ENCODE measurements around the gene ZNHIT3. TPM values are rescaled to one million over a fixed set of nuclear protein-coding genes. Genes with fewer than 3 reads are reported as not detected.
"Not testable (repeated sequence)": the region's sequence is repeated elsewhere in the genome, so short reads cannot be mapped to it uniquely, and the experiment has no call there.

The ZNHIT3 gene
- total RNA-seq, 6 experiments from 2014 or later, result 26.7 to 32.2 (median 29.6) TPM

- no peak for TF ChIP-seq CTCF (IDR thresholded peaks at IDR 0.05)
- H3K27ac Mint-ChIP-seq, result no peak overlapping the region
- H3K36me3 Mint-ChIP-seq (ENCODE audit: low read depth), result peaks cover 5% of the 10 kb centered on the region; the same call in 1 of the 2 replicates
- H3K4me3 Mint-ChIP-seq, result no peak overlapping the region
- DNase-seq, result no peak
- peaks cover 9% of the 10 kb centered on the region for H3K27me3 Mint-ChIP-seq (ENCODE audit: insufficient read depth)
- H3K4me1 Mint-ChIP-seq (ENCODE audit: low read depth), result peaks cover 17% of the 10 kb centered on the region
- no peaks in the 10 kb centered on the region for H3K9me3 Mint-ChIP-seq
These were observed 4.7 kb upstream of the ZNHIT3 start for GRCh38 chr17:36481829-36482228.

- DNase-seq, result peak; percentile 38
- Mint-ChIP-seq H3K4me3 (peak overlapping the region; percentile 63; the same call in 1 of the 2 replicates), H3K27me3 (ENCODE audit: insufficient read depth) (peaks cover 6% of the 10 kb centered on the region), H3K27ac (no peak overlapping the region), H3K4me1 (ENCODE audit: low read depth) (peaks cover 22% of the 10 kb centered on the region), H3K9me3 (no peaks in the 10 kb centered on the region), H3K36me3 (ENCODE audit: low read depth) (peaks cover 5% of the 10 kb centered on the region; the same call in 1 of the 2 replicates)
- peak; percentile 88 for TF ChIP-seq CTCF (IDR thresholded peaks at IDR 0.05)
These were observed 3.6 kb upstream of the ZNHIT3 start for GRCh38 chr17:36482611-36483504.

- peaks cover 22% of the 10 kb centered on the region for H3K4me1 Mint-ChIP-seq (ENCODE audit: low read depth)
- not testable (repeated sequence) for DNase-seq; H3K9me3 Mint-ChIP-seq; H3K27ac Mint-ChIP-seq; H3K27me3 Mint-ChIP-seq (ENCODE audit: insufficient read depth); H3K4me3 Mint-ChIP-seq
- H3K36me3 Mint-ChIP-seq (ENCODE audit: low read depth), result peaks cover 10% of the 10 kb centered on the region
These were observed 2.5 kb upstream of the ZNHIT3 start for GRCh38 chr17:36484021-36484420.

- no peaks in the 10 kb centered on the region for H3K9me3 Mint-ChIP-seq
- TF ChIP-seq CTCF (IDR thresholded peaks at IDR 0.05), result no peak
- peaks cover 18% of the 10 kb centered on the region for H3K36me3 Mint-ChIP-seq (ENCODE audit: low read depth)
- H3K27me3 Mint-ChIP-seq (ENCODE audit: insufficient read depth), result no peaks in the 10 kb centered on the region; the same call in none of the 2 replicates
- peaks cover 22% of the 10 kb centered on the region for H3K4me1 Mint-ChIP-seq (ENCODE audit: low read depth)
- no peak for DNase-seq
- H3K4me3 Mint-ChIP-seq, result peak overlapping the region; percentile 95
- no peak overlapping the region for H3K27ac Mint-ChIP-seq
These were observed 1.5 kb upstream of the ZNHIT3 start for GRCh38 chr17:36485027-36485426.

GRCh38 chr17:36485805-36486203 lies 677 bp upstream of the ZNHIT3 start:
- Mint-ChIP-seq H3K4me1 (ENCODE audit: low read depth) (peaks cover 22% of the 10 kb centered on the region), H3K36me3 (ENCODE audit: low read depth) (peaks cover 22% of the 10 kb centered on the region), H3K9me3 (no peaks in the 10 kb centered on the region), H3K27ac (0 out of 2 replicates have a peak overlapping the region, but pooled peaks have one; percentile 88), H3K27me3 (ENCODE audit: insufficient read depth) (no peaks in the 10 kb centered on the region; the same call in none of the 2 replicates), H3K4me3 (peak overlapping the region; percentile 95)
- TF ChIP-seq CTCF (IDR thresholded peaks at IDR 0.05), result no peak
- DNase-seq, result no peak

- H3K36me3 Mint-ChIP-seq (ENCODE audit: low read depth), result peaks cover 27% of the 10 kb centered on the region
- no peaks in the 10 kb centered on the region for H3K9me3 Mint-ChIP-seq
- peaks cover 15% of the 10 kb centered on the region for H3K4me1 Mint-ChIP-seq (ENCODE audit: low read depth)
- no peak for TF ChIP-seq CTCF (IDR thresholded peaks at IDR 0.05)
- H3K27ac Mint-ChIP-seq, result 0 out of 2 replicates have a peak overlapping the region, but pooled peaks have one; percentile 14
- no peaks in the 10 kb centered on the region for H3K27me3 Mint-ChIP-seq (ENCODE audit: insufficient read depth)
- no peak overlapping the region for H3K4me3 Mint-ChIP-seq
- DNase-seq, result no peak
These were observed 7.5 kb downstream of the ZNHIT3 start for GRCh38 chr17:36493956-36494355.

Measured in HFFc6 (cell line).